ENCODE data around the gene AFF2.

Gene AFF2

GRCh38 chrX:148836741-148837140 is 336.3 kb downstream of the AFF2 start:
- Histone ChIP-seq H3K27me3 (replicated peaks; ENCODE audit: insufficient read depth, low read length) (no peaks in the 10 kb centered on the region), H3K4me2 (ENCODE audit: low read depth, low read length) (no peak overlapping the region), H3F3A (ENCODE audit: insufficient read depth, low read length) (no peaks in the 10 kb centered on the region), H3K4me1 (ENCODE audit: low read length) (no peaks in the 10 kb centered on the region), H3K79me2 (ENCODE audit: low read length) (no peaks in the 10 kb centered on the region), H3K9ac (ENCODE audit: low read length) (no peak overlapping the region), H3K36me3 (replicated peaks; ENCODE audit: insufficient read depth, low read length) (no peaks in the 10 kb centered on the region), H3K27ac (ENCODE audit: low read length) (no peak overlapping the region), H3K9me3 (replicated peaks; ENCODE audit: insufficient read depth, low read length) (no peaks in the 10 kb centered on the region), H3K4me3 (ENCODE audit: low read length) (no peak overlapping the region), H4K20me1 (ENCODE audit: insufficient read depth, low read length) (no peaks in the 10 kb centered on the region), H2AFZ (ENCODE audit: low read length) (no peak overlapping the region), H3K9me2 (replicated peaks; ENCODE audit: insufficient read depth, low read length) (no peaks in the 10 kb centered on the region)
- no peak for DNase-seq
- TF ChIP-seq EZH2phosphoT487 (IDR thresholded peaks at IDR 0.05; ENCODE audit: low read length) (no peak), EZH2 (optimal IDR thresholded peaks at IDR 0.05; ENCODE audit: low read depth, low read length) (no peak), CTCF (IDR thresholded peaks at IDR 0.05; ENCODE audit: low read length) (no peak)

GRCh38 chrX:148850631-148851030 is 350.2 kb downstream of the AFF2 start:
- Histone ChIP-seq H3K4me3 (ENCODE audit: low read length) (no peak overlapping the region), H3K4me2 (ENCODE audit: low read depth, low read length) (no peak overlapping the region), H3K27me3 (replicated peaks; ENCODE audit: insufficient read depth, low read length) (no peaks in the 10 kb centered on the region), H3K9ac (ENCODE audit: low read length) (no peak overlapping the region), H3K36me3 (replicated peaks; ENCODE audit: insufficient read depth, low read length) (no peaks in the 10 kb centered on the region), H4K20me1 (ENCODE audit: insufficient read depth, low read length) (no peaks in the 10 kb centered on the region), H3F3A (ENCODE audit: insufficient read depth, low read length) (no peaks in the 10 kb centered on the region), H3K4me1 (ENCODE audit: low read length) (no peaks in the 10 kb centered on the region), H2AFZ (ENCODE audit: low read length) (no peak overlapping the region), H3K79me2 (ENCODE audit: low read length) (no peaks in the 10 kb centered on the region), H3K27ac (ENCODE audit: low read length) (no peak overlapping the region), H3K9me3 (replicated peaks; ENCODE audit: insufficient read depth, low read length) (no peaks in the 10 kb centered on the region), H3K9me2 (replicated peaks; ENCODE audit: insufficient read depth, low read length) (no peaks in the 10 kb centered on the region)
- no peak for TF ChIP-seq CTCF (IDR thresholded peaks at IDR 0.05; ENCODE audit: low read length)
- TF ChIP-seq EZH2phosphoT487 (IDR thresholded peaks at IDR 0.05; ENCODE audit: low read length) = no peak
- TF ChIP-seq EZH2 (optimal IDR thresholded peaks at IDR 0.05; ENCODE audit: low read depth, low read length) = no peak
- no peak for DNase-seq

GRCh38 chrX:148854306-148854705 is 353.9 kb downstream of the AFF2 start:
- H3K4me2 ChIP-seq (ENCODE audit: low read depth, low read length) = no peak overlapping the region
- H3K4me3 ChIP-seq (ENCODE audit: low read length) = no peak overlapping the region
- no peaks in the 10 kb centered on the region for H3K27me3 ChIP-seq (replicated peaks; ENCODE audit: insufficient read depth, low read length)
- no peak overlapping the region for H3K9ac ChIP-seq (ENCODE audit: low read length)
- H2AFZ ChIP-seq (ENCODE audit: low read length) = no peak overlapping the region
- H3K9me2 ChIP-seq (replicated peaks; ENCODE audit: insufficient read depth, low read length) = no peaks in the 10 kb centered on the region
- TF ChIP-seq CTCF (IDR thresholded peaks at IDR 0.05; ENCODE audit: low read length) (no peak), EZH2 (optimal IDR thresholded peaks at IDR 0.05; ENCODE audit: low read depth, low read length) (no peak), EZH2phosphoT487 (IDR thresholded peaks at IDR 0.05; ENCODE audit: low read length) (no peak)
- no peak overlapping the region for H3K27ac ChIP-seq (ENCODE audit: low read length)
- no peaks in the 10 kb centered on the region for H3K79me2 ChIP-seq (ENCODE audit: low read length)
- DNase-seq = no peak
- H3F3A ChIP-seq (ENCODE audit: insufficient read depth, low read length) = no peaks in the 10 kb centered on the region
- no peaks in the 10 kb centered on the region for H3K9me3 ChIP-seq (replicated peaks; ENCODE audit: insufficient read depth, low read length)
- H4K20me1 ChIP-seq (ENCODE audit: insufficient read depth, low read length) = no peaks in the 10 kb centered on the region
- no peaks in the 10 kb centered on the region for H3K36me3 ChIP-seq (replicated peaks; ENCODE audit: insufficient read depth, low read length)
- H3K4me1 ChIP-seq (ENCODE audit: low read length) = no peaks in the 10 kb centered on the region
